ENCODE measurements around the gene TNFRSF9. TPM values are rescaled to one million over a fixed set of nuclear protein-coding genes. Genes with fewer than 3 reads are reported as not detected.
"Not testable (repeated sequence)": the region's sequence is repeated elsewhere in the genome, so short reads cannot be mapped to it uniquely, and the experiment has no call there.

The TNFRSF9 gene
- total RNA-seq, 5 donors from 2014 or later (not counting 1 experiment from before 2014, with no cell fraction given), result 0.59 to 4.3 (median 0.88) TPM

DNA sequence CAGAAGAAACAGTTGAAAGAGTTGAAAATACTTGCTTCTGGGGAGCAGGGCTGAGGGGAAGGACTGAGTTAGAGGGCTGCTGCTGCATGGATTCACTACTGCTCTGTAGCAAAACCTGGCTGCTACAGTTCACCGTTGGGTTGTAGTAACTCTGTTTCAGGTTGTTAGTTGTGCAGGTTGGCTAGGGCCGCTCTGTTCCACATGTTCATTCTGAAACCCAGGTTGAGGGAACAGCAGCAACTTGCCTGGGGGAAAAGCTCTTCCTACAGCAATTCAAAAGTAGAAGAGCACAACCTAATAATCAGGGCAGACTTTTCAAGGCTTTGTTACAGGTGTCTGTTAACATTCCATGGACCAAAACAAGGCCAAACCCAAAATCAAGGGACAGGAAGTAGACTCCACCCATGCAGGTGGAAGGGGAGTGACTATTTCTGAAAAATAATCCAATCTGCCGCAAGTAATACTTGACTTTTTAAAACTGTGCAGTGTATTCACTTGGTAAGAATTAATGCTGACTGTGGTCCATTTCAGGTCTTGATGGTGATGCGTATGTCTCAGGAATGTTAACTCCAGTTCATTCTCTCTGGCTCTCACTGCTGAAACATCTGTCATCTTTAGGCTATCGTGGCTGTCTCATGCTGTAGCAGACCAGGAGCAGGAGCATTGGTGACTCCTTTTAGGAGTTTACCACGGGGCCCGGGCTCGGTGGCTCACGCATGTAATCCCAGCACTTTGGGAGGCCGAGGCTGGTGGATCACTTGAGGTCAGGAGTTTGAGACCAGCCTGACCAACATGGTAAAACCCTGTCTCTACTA, 15.8 kb upstream of the TNFRSF9 start:
- no peaks in the 10 kb centered on the region for H3K9me3 ChIP-seq
- H3K27me3 ChIP-seq (replicated peaks in 1 of 2; ENCODE audit: control insufficient read depth in 2 of 2, extremely low read depth in 1 of 2, insufficient read depth in 2 of 2, low read length in 1 of 2), result no peaks in the 10 kb centered on the region
- DNase-seq, result no peak
- H3K27ac ChIP-seq (ENCODE audit: low read length), result peak overlapping the region; percentile 20
- H3K9me3 Mint-ChIP-seq, result no peaks in the 10 kb centered on the region
- no peak overlapping the region for H3K4me3 ChIP-seq (ENCODE audit: control insufficient read depth in 1 of 2, extremely low read depth in 1 of 2, low read length in 1 of 2)
- WGBS (ENCODE audit: insufficient coverage), result 78% methylated on average over 3 of the region's 10 CpGs
- peaks cover 9 to 47% of the 10 kb centered on the region in 2 experiments for H3K4me1 ChIP-seq (ENCODE audit: control insufficient read depth in 1 of 2, extremely low read depth in 1 of 2, insufficient read depth in 2 of 2, low read length in 2 of 2)
- ChIA-PET POLR2A (interaction anchor here in 1 of 2 donors (0.7 kb wide), 2 partner anchors 22 to 924 kb away, joined by 4 to 8 read pairs; no protein-coding TSS in a partner anchor), CTCF (interaction anchor here in 1 of 2 donors (0.6 to 0.7 kb wide), 3 partner anchors 11 to 1919 kb away, joined by 3 to 6 read pairs (median 5); no protein-coding TSS in a partner anchor)
- peak overlapping the region; percentile 81 to 82 for H3K27ac Mint-ChIP-seq
- peaks cover 39 to 53% (median 51%) of the 10 kb centered on the region in 3 donors for H3K4me1 Mint-ChIP-seq
- H3K36me3 ChIP-seq (ENCODE audit: control insufficient read depth in 2 of 2, extremely low read depth in 1 of 2, insufficient read depth in 1 of 2, low read length in 1 of 2), result no peaks in the 10 kb centered on the region
- H3K27me3 Mint-ChIP-seq, result no peaks in the 10 kb centered on the region
- H3K36me3 Mint-ChIP-seq, result no peaks in the 10 kb centered on the region
- peak overlapping the region in 2 of 3 donors; percentile 11 to 52 for H3K4me3 Mint-ChIP-seq
- ATAC-seq (replicated peaks in 1 of 4), result no peak

DNA sequence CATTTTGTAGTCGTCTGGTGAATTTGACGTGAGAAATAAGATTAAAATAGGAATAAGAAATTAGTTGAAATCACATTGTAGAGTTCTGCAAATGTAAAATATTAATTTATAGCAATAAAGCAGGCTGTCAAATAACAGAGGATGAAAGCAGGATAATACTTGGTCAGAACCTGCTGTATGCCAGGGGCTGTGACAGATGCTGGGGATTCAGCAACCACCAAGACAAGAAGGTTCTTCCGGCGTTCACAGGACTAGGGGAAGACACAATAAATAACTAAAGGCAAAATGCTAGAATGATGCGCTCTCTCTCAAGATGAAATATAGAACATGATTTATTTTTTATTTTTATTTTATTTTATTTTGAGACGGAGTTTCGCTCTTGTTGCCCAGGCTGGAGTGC, 14.0 kb upstream of the TNFRSF9 start:
- Histone ChIP-seq H3K27ac (ENCODE audit: low read length) (peak overlapping the region; percentile 91), H3K9me3 (no peaks in the 10 kb centered on the region), H3K4me1 (ENCODE audit: control insufficient read depth in 1 of 2, extremely low read depth in 1 of 2, insufficient read depth in 2 of 2, low read length in 2 of 2) (peaks cover 2 to 40% of the 10 kb centered on the region in 2 experiments), H3K4me3 (ENCODE audit: control insufficient read depth in 1 of 2, extremely low read depth in 1 of 2, low read length in 1 of 2) (peak overlapping the region; percentile 60 to 67), H3K27me3 (replicated peaks in 1 of 2; ENCODE audit: control insufficient read depth in 2 of 2, extremely low read depth in 1 of 2, insufficient read depth in 2 of 2, low read length in 1 of 2) (no peaks in the 10 kb centered on the region), H3K36me3 (ENCODE audit: control insufficient read depth in 2 of 2, extremely low read depth in 1 of 2, insufficient read depth in 1 of 2, low read length in 1 of 2) (no peaks in the 10 kb centered on the region)
- no peaks in the 10 kb centered on the region for H3K27me3 Mint-ChIP-seq
- H3K36me3 Mint-ChIP-seq, result no peaks in the 10 kb centered on the region
- H3K4me1 Mint-ChIP-seq, result peaks cover 34 to 49% (median 46%) of the 10 kb centered on the region in 3 donors
- POLR2A ChIA-PET, result no interaction called here
- H3K4me3 Mint-ChIP-seq, result peak overlapping the region; percentile 87 to 89 (median 88)
- peak in 1 of 35 experiments; percentile 37 for DNase-seq
- CTCF ChIA-PET, result no interaction called here
- peak overlapping the region; percentile 93 to 96 for H3K27ac Mint-ChIP-seq
- no peak for ATAC-seq (replicated peaks in 1 of 4)
- H3K9me3 Mint-ChIP-seq, result no peaks in the 10 kb centered on the region
- no CpG with 5 or more reads among the region's 7 CpGs for WGBS (ENCODE audit: insufficient coverage)

DNA sequence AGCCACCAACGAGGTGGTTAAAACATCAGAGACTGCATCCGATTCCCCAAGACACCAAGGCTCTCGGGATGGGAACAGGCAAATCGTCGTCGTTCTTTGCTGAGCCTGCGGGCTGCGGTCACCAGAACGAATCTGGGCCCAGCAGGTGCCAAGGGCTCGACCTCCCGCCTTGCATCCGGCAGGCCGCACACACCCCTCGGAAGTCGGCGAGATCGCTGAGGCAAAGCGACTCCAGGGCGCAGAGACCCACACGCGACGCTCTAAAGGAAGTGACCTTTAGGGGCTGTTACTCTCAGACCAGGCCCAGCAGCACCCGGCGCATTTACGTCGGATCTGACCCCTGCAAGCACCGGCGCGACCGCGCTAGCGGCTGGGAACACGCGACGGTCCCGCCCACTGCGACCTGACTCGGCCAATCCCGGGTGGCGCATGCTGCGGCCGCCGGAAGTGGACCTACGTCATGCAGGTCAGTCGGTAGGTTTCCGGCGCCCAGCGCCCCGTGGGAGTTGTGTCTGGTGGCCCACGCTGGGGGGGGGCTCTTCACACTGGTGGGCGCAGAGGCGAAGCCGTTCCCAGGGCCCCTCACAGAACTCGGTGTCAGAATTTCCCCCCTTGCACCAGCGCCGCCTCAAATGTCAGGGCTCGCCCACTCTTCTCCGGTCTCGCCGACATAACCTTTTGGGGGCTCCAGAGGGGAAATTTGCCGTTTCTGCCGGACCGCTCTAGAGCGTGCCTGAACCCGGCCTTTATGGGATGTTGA, 13.4 kb upstream of the TNFRSF9 start:
- H3K36me3 ChIP-seq (ENCODE audit: control insufficient read depth in 2 of 2, extremely low read depth in 1 of 2, insufficient read depth in 1 of 2, low read length in 1 of 2), result no peaks in the 10 kb centered on the region
- H3K9me3 ChIP-seq, result no peaks in the 10 kb centered on the region
- under 1% methylated on average over 60 of the region's 65 CpGs for WGBS (ENCODE audit: insufficient coverage)
- peak overlapping the region; percentile 93 to 96 for H3K27ac Mint-ChIP-seq
- H3K27me3 Mint-ChIP-seq, result no peaks in the 10 kb centered on the region
- DNase-seq, result peak; percentile 19 to 83 (median 48)
- H3K36me3 Mint-ChIP-seq, result no peaks in the 10 kb centered on the region
- peaks cover 2 to 44% of the 10 kb centered on the region in 2 experiments for H3K4me1 ChIP-seq (ENCODE audit: control insufficient read depth in 1 of 2, extremely low read depth in 1 of 2, insufficient read depth in 2 of 2, low read length in 2 of 2)
- ATAC-seq (replicated peaks in 1 of 4), result peak; percentile 75 to 81 (median 79)
- peak overlapping the region; percentile 91 for H3K27ac ChIP-seq (ENCODE audit: low read length)
- CTCF ChIA-PET, result no interaction called here
- H3K4me3 ChIP-seq (ENCODE audit: control insufficient read depth in 1 of 2, extremely low read depth in 1 of 2, low read length in 1 of 2), result peak overlapping the region; percentile 60 to 67
- H3K9me3 Mint-ChIP-seq, result no peaks in the 10 kb centered on the region
- H3K4me3 Mint-ChIP-seq, result peak overlapping the region; percentile 87 to 89 (median 88)
- POLR2A ChIA-PET, result no interaction called here
- no peaks in the 10 kb centered on the region for H3K27me3 ChIP-seq (replicated peaks in 1 of 2; ENCODE audit: control insufficient read depth in 2 of 2, extremely low read depth in 1 of 2, insufficient read depth in 2 of 2, low read length in 1 of 2)
- H3K4me1 Mint-ChIP-seq, result peaks cover 41 to 49% (median 46%) of the 10 kb centered on the region in 3 donors

DNA sequence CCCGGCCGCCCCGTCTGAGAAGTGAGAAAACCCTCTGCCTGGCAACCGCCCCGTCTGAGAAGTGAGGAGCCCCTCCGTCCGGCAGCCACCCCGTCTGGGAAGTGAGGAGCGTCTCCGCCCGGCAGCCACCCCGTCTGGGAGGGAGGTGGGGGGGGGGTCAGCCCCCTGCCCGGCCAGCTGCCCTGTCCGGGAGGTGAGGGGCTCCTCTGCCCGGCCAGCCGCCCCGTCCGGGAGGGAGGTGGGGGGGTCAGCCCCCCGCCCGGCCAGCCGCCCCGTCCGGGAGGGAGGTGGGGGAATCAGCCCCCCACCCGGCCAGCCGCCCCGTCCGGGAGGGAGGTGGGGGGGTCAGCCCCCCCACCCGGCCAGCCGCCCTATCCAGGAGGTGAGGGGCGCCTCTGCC, 12.2 kb upstream of the TNFRSF9 start:
- H3K4me3 ChIP-seq (ENCODE audit: control insufficient read depth in 1 of 2, extremely low read depth in 1 of 2, low read length in 1 of 2); DNase-seq; H3K27me3 Mint-ChIP-seq; POLR2A ChIA-PET; ATAC-seq (replicated peaks in 1 of 4); H3K9me3 ChIP-seq; H3K36me3 Mint-ChIP-seq; H3K27ac Mint-ChIP-seq; H3K27ac ChIP-seq (ENCODE audit: low read length); H3K4me3 Mint-ChIP-seq; H3K27me3 ChIP-seq (replicated peaks in 1 of 2; ENCODE audit: control insufficient read depth in 2 of 2, extremely low read depth in 1 of 2, insufficient read depth in 2 of 2, low read length in 1 of 2); H3K36me3 ChIP-seq (ENCODE audit: control insufficient read depth in 2 of 2, extremely low read depth in 1 of 2, insufficient read depth in 1 of 2, low read length in 1 of 2); H3K9me3 Mint-ChIP-seq: not testable (repeated sequence)
- peaks cover 2 to 50% of the 10 kb centered on the region in 2 experiments for H3K4me1 ChIP-seq (ENCODE audit: control insufficient read depth in 1 of 2, extremely low read depth in 1 of 2, insufficient read depth in 2 of 2, low read length in 2 of 2)
- H3K4me1 Mint-ChIP-seq, result peaks cover 47 to 56% (median 52%) of the 10 kb centered on the region in 3 donors
- CTCF ChIA-PET, result interaction anchor here in 1 of 2 donors (0.7 kb wide), 1 partner anchor 193 kb away, joined by 3 read pairs; no protein-coding TSS in a partner anchor
- no CpG with 5 or more reads among the region's 30 CpGs for WGBS (ENCODE audit: insufficient coverage)

DNA sequence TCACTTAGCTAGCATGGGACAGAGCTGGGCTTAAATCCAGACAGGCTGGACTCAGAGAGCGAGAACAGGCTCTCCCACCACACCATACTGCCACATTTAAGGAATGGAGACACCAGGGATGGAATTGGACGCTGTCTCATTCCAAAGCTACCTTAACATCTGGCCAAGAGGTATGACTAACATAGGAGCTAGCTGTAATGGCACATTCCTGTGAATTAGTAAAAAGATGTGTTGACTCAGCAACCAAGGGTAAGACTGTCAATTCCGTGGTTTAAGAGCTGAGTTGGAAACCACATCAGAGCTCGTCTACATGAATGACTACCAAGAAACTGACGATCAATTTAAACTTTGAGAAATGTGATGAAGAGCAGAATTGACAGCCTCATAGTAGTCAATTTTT, 8.3 kb upstream of the TNFRSF9 start:
- Mint-ChIP-seq H3K9me3 (no peaks in the 10 kb centered on the region), H3K27ac (peak overlapping the region; percentile 13 to 74), H3K27me3 (no peaks in the 10 kb centered on the region), H3K4me3 (peak overlapping the region in 1 of 3 donors; percentile 14), H3K36me3 (no peaks in the 10 kb centered on the region), H3K4me1 (peaks cover 24 to 32% (median 26%) of the 10 kb centered on the region in 3 donors)
- DNase-seq, result peak in 9 of 35 experiments; percentile 13 to 76 (median 28)
- Histone ChIP-seq H3K9me3 (no peaks in the 10 kb centered on the region), H3K27ac (ENCODE audit: low read length) (peak overlapping the region; percentile 44), H3K36me3 (ENCODE audit: control insufficient read depth in 2 of 2, extremely low read depth in 1 of 2, insufficient read depth in 1 of 2, low read length in 1 of 2) (no peaks in the 10 kb centered on the region), H3K4me3 (ENCODE audit: control insufficient read depth in 1 of 2, extremely low read depth in 1 of 2, low read length in 1 of 2) (no peak overlapping the region), H3K27me3 (replicated peaks in 1 of 2; ENCODE audit: control insufficient read depth in 2 of 2, extremely low read depth in 1 of 2, insufficient read depth in 2 of 2, low read length in 1 of 2) (no peaks in the 10 kb centered on the region), H3K4me1 (ENCODE audit: control insufficient read depth in 1 of 2, extremely low read depth in 1 of 2, insufficient read depth in 2 of 2, low read length in 2 of 2) (peaks cover 0 to 17% of the 10 kb centered on the region in 2 experiments)
- ATAC-seq (replicated peaks in 1 of 4), result peak; percentile 76 to 82 (median 78)
- 0% methylated on average over 3 of the region's 5 CpGs for WGBS (ENCODE audit: insufficient coverage)
- POLR2A ChIA-PET, result interaction anchor here (0.6 to 1.5 kb wide), 2 partner anchors 13 to 888 kb away, joined by 4 read pairs; no protein-coding TSS in a partner anchor
- CTCF ChIA-PET, result interaction anchor here (0.6 to 1.3 kb wide), 3 partner anchors 40 to 141 kb away, joined by 3 to 4 read pairs (median 3); no protein-coding TSS in a partner anchor

DNA sequence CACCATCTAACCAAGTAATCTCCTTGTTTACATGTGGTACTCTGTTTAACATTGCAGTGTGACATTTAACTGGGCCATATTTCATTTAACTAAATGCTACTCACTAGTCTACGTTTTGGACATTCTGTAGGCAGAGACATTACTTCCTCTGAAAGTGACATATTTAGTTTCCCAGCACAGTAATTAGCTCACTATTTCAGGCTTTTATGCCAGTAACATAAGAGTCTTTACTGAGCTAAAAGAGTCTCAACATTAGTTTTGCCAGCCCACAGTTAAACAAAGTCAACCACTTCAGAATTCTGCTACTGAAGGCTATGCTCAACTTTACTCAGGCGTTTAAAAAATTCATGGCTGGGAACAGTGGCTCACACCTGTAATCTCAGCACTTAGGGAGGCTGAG, 2.6 kb upstream of the TNFRSF9 start:
- H3K27ac ChIP-seq (ENCODE audit: low read length), result no peak overlapping the region
- peaks cover 25 to 32% (median 26%) of the 10 kb centered on the region in 3 donors for H3K4me1 Mint-ChIP-seq
- ATAC-seq (replicated peaks in 1 of 4), result no peak
- H3K9me3 Mint-ChIP-seq, result no peaks in the 10 kb centered on the region
- H3K9me3 ChIP-seq, result no peaks in the 10 kb centered on the region
- H3K36me3 ChIP-seq (ENCODE audit: control insufficient read depth in 2 of 2, extremely low read depth in 1 of 2, insufficient read depth in 1 of 2, low read length in 1 of 2), result no peaks in the 10 kb centered on the region
- no peak overlapping the region for H3K4me3 ChIP-seq (ENCODE audit: control insufficient read depth in 1 of 2, extremely low read depth in 1 of 2, low read length in 1 of 2)
- peaks cover 3 to 25% of the 10 kb centered on the region in 2 experiments for H3K4me1 ChIP-seq (ENCODE audit: control insufficient read depth in 1 of 2, extremely low read depth in 1 of 2, insufficient read depth in 2 of 2, low read length in 2 of 2)
- no peak for DNase-seq
- WGBS (ENCODE audit: insufficient coverage), result 43% methylated on average over 2 of the region's 2 CpGs
- H3K27ac Mint-ChIP-seq, result peak overlapping the region in 1 of 2 donors; percentile 11
- ChIA-PET POLR2A (no interaction called here), CTCF (interaction anchor here in 1 of 2 donors (0.5 kb wide), 1 partner anchor 100 kb away, joined by 3 read pairs; no protein-coding TSS in a partner anchor)
- peaks cover 5 to 21% of the 10 kb centered on the region in 2 experiments for H3K27me3 ChIP-seq (replicated peaks in 1 of 2; ENCODE audit: control insufficient read depth in 2 of 2, extremely low read depth in 1 of 2, insufficient read depth in 2 of 2, low read length in 1 of 2)
- H3K36me3 Mint-ChIP-seq, result no peaks in the 10 kb centered on the region
- peaks cover 21 to 42% of the 10 kb centered on the region in 2 donors for H3K27me3 Mint-ChIP-seq
- peak overlapping the region in 2 of 3 donors; percentile 66 to 89 for H3K4me3 Mint-ChIP-seq

Measured in T-cell (primary cell).